ENCODE measurements around the gene C2orf66.

The C2orf66 gene

DNA sequence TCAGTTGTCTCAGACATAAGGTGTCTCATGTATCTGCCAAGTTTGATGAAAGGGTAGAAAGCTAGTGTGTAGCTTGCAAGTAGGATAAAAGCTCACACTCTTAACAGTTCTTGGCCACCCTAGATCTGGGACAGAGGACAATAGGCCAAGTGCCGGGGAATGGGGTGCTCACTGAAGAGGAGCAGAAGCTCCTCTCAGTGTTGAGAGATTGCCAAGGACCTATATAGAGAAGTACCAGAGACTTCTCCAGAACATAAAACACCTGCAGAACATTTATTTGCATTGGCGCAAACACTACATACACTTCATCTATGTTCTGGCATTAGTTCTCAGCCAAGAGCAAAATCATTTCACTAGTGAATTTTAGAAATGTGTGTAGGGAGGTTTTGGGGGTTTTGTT, 6.8 kb downstream of the C2orf66 start:
- TF ChIP-seq, protein P1, sequence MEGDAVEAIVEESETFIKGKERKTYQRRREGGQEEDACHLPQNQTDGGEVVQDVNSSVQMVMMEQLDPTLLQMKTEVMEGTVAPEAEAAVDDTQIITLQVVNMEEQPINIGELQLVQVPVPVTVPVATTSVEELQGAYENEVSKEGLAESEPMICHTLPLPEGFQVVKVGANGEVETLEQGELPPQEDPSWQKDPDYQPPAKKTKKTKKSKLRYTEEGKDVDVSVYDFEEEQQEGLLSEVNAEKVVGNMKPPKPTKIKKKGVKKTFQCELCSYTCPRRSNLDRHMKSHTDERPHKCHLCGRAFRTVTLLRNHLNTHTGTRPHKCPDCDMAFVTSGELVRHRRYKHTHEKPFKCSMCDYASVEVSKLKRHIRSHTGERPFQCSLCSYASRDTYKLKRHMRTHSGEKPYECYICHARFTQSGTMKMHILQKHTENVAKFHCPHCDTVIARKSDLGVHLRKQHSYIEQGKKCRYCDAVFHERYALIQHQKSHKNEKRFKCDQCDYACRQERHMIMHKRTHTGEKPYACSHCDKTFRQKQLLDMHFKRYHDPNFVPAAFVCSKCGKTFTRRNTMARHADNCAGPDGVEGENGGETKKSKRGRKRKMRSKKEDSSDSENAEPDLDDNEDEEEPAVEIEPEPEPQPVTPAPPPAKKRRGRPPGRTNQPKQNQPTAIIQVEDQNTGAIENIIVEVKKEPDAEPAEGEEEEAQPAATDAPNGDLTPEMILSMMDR (IDR thresholded peaks at IDR 0.05; ENCODE audit: insufficient read depth, low read length, poor library complexity, severe bottlenecking), result no peak
- Histone ChIP-seq H3K36me3 (ENCODE audit: control insufficient read depth, insufficient read depth, low read length) (no peaks in the 10 kb centered on the region), H3K27me3 (replicated peaks; ENCODE audit: control insufficient read depth, insufficient read depth, low read length) (no peaks in the 10 kb centered on the region), H3K4me3 (replicated peaks; ENCODE audit: low read depth, low read length) (no peak overlapping the region)
- DNase-seq (ENCODE audit: extremely low read depth, insufficient read length), result no peak

- DNase-seq (ENCODE audit: extremely low read depth, insufficient read length), result no peak
- Histone ChIP-seq H3K36me3 (ENCODE audit: control insufficient read depth, insufficient read depth, low read length) (no peaks in the 10 kb centered on the region), H3K27me3 (replicated peaks; ENCODE audit: control insufficient read depth, insufficient read depth, low read length) (no peaks in the 10 kb centered on the region), H3K4me3 (replicated peaks; ENCODE audit: low read depth, low read length) (no peak overlapping the region)
- TF ChIP-seq, protein P1 (IDR thresholded peaks at IDR 0.05; ENCODE audit: insufficient read depth, low read length, poor library complexity, severe bottlenecking), result no peak
Measured at GRCh38 chr2:196801674-196802261, 7.4 kb downstream of the C2orf66 start.

- H3K4me3 ChIP-seq (replicated peaks; ENCODE audit: low read depth, low read length), result peak overlapping the region; percentile 85
- no peaks in the 10 kb centered on the region for H3K27me3 ChIP-seq (replicated peaks; ENCODE audit: control insufficient read depth, insufficient read depth, low read length)
- no peak for DNase-seq (ENCODE audit: extremely low read depth, insufficient read length)
- H3K36me3 ChIP-seq (ENCODE audit: control insufficient read depth, insufficient read depth, low read length), result peaks cover 3% of the 10 kb centered on the region
- TF ChIP-seq, protein P1 (IDR thresholded peaks at IDR 0.05; ENCODE audit: insufficient read depth, low read length, poor library complexity, severe bottlenecking), result no peak
Measured at GRCh38 chr2:196798980-196799379, 10.2 kb downstream of the C2orf66 start.

DNA sequence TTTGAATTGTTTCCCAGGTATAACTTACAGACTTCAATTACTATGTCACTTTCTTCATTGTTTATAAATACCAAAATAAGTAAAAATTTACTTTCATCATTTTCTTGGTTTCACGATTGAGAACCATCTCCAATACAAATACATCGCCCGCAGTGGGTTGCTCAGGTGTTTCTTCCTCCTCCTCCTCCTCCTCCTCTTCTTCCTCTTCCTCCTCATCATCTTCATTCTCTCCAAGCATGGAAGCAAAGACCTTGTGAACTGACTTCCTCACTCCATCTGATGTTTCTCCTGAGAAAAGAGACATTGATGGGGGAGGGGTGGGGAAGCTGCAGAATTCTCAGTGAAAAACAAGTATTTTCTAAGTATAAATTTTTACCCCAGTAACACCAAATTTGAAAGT, 16.3 kb downstream of the C2orf66 start:
- TF ChIP-seq, protein P1 (IDR thresholded peaks at IDR 0.05; ENCODE audit: insufficient read depth, low read length, poor library complexity, severe bottlenecking), result no peak
- H3K36me3 ChIP-seq (ENCODE audit: control insufficient read depth, insufficient read depth, low read length), result peaks cover 8% of the 10 kb centered on the region
- H3K4me3 ChIP-seq (replicated peaks; ENCODE audit: low read depth, low read length), result no peak overlapping the region

GRCh38 chr2:196783431-196784094, 25.6 kb downstream of the C2orf66 start:
- H3K27me3 ChIP-seq (replicated peaks; ENCODE audit: control insufficient read depth, insufficient read depth, low read length), result no peaks in the 10 kb centered on the region
- H3K36me3 ChIP-seq (ENCODE audit: control insufficient read depth, insufficient read depth, low read length), result peaks cover 12% of the 10 kb centered on the region
- H3K4me3 ChIP-seq (replicated peaks; ENCODE audit: low read depth, low read length), result no peak overlapping the region
- no peak for DNase-seq (ENCODE audit: extremely low read depth, insufficient read length)
- TF ChIP-seq, protein P1 (IDR thresholded peaks at IDR 0.05; ENCODE audit: insufficient read depth, low read length, poor library complexity, severe bottlenecking), result no peak

More for the DNA sequence above, 16.3 kb downstream of the C2orf66 start:
- H3K27me3 ChIP-seq (replicated peaks; ENCODE audit: control insufficient read depth, insufficient read depth, low read length), result no peaks in the 10 kb centered on the region
- DNase-seq (ENCODE audit: extremely low read depth, insufficient read length), result no peak

Data from GM06990 (cell line).